Ovary (tissue), 9 donors: ENCODE results near the gene SBF2. TPM values are rescaled to one million over a fixed set of nuclear protein-coding genes. Genes with fewer than 3 reads are reported as not detected.
"Not testable (repeated sequence)": the region's sequence is repeated elsewhere in the genome, so short reads cannot be mapped to it uniquely, and the experiment has no call there.

Experiments used
- DNase-seq, 5 donors: peaks; one replicate each; pipeline ENCODE4 v3.0.0-alpha.2; 2019 to 2020
- H3K27ac ChIP-seq, 2 donors: fragments of 200-600 bp; one replicate each; pipeline versions ENCODE4 v1.5.1 to v1.8.0; 2019 to 2022
- H3K27me3 ChIP-seq: fragments of 200-600 bp; one replicate; pipeline ENCODE4 v1.8.0; 2022
- H3K36me3 ChIP-seq: fragments of 200-600 bp; sonication (generic); one replicate; pipeline ENCODE4 v1.5.1; 2019
- H3K4me1 ChIP-seq: one replicate; pipeline ENCODE4 v1.8.1; 2013; ENCODE audit warnings: mild to moderate bottlenecking, moderate library complexity; ENCODE audit not compliant: insufficient read depth
- H3K4me3 ChIP-seq: fragments of 200-600 bp; sonication (generic); one replicate; pipeline ENCODE4 v1.5.1; 2017
- H3K9me3 ChIP-seq, 2 donors: fragments of 200-600 bp in 1 of 2; sonication (generic) in 1 of 2; one replicate each; pipeline versions ENCODE4 v1.5.1 to v1.8.1; 2013 to 2019; ENCODE audit warnings: mild to moderate bottlenecking in 1 of 2, moderate library complexity in 1 of 2
- EP300 ChIP-seq: sonication (generic); formaldehyde crosslinking; IDR thresholded peaks from one replicate; pipeline ENCODE4 v1.6.1; 2017; ENCODE audit warnings: antibody characterized with exemption
- POLR2A ChIP-seq: fragments of 450-650 bp; IDR thresholded peaks from one replicate; pipeline ENCODE4 v1.6.1; 2017; ENCODE audit warnings: antibody characterized with exemption, mild to moderate bottlenecking, moderate library complexity
- WGBS, 3 donors: extraction: QIAGEN DNeasy Blood & Tissue Kit in 1 of 3; methylation state at CpG; one replicate each; pipeline versions ENCODE4 v1.1.5 to v1.1.7; 2013 to 2017; 5-methylcytosine and 5-hydroxymethylcytosine counted together
- intact Hi-C, 4 donors: fragments of 100-400 bp; cut with DNase I; formaldehyde crosslinking; loops; one replicate each; pipeline versions ENCODE4 v1.11.0 to v1.15.1; 2022 to 2023
- polyA plus RNA-seq, 2 donors: library from polyadenylated mRNA; stranded (reverse); fragments of 200-250 nt in 1 of 2; fragments of 350-450 nt in 1 of 2; fragmentation: Illumina TruSeq in 1 of 2; extraction: RNeasy Lipid Tissue Mini Kit (QIAGEN cat#74804) in 1 of 2; gene quantifications; one replicate each; pipeline ENCODE4 v1.2.3, GENCODE V29; 2013 to 2014
- total RNA-seq, 7 donors: library from RNA; depleted of rRNA in 2 of 7; stranded (reverse); fragments of >200 nt in 2 of 7; fragmentation: NEBNext Ultra II Directional in 3 of 7; extraction: Animal tissue kit (Norgen Biotek cat#: 25700) in 3 of 7; gene quantifications; one replicate each; pipeline versions ENCODE4 v1.1.0 to v1.2.4, GENCODE V29; 2016 to 2023
- TF ChIP-seq, protein P1 (sequence below), 3 donors: fragments of 450-650 bp in 2 of 3; fragments of 200-600 bp in 1 of 3; IDR thresholded peaks; one replicate each; pipeline versions ENCODE4 v1.5.1 to v1.8.0; 2016 to 2022; ENCODE audit warnings: antibody characterized with exemption in 3 of 3, mild to moderate bottlenecking in 1 of 3
- donor health status: DM: no; HTN: no; CAD: no; lungs with moderate emphysema.
- donor health status: DM: no; HTN: no; CAD: no.
- donor health status: Bipolar disorder and iron deficiency.
- donor health status: DM: yes; HTN: yes; CAD: no.
- donor health status: DM: no; HTN: no; CAD: no.
- donor health status: DM: yes; HTN: yes; CAD: no.

Gene SBF2
- total and polyA plus RNA-seq, 9 donors: 27.4 to 77.5 (median 50.8) TPM

- TF ChIP-seq EP300 (no peak), POLR2A (no peak)
- TF ChIP-seq, protein P1, sequence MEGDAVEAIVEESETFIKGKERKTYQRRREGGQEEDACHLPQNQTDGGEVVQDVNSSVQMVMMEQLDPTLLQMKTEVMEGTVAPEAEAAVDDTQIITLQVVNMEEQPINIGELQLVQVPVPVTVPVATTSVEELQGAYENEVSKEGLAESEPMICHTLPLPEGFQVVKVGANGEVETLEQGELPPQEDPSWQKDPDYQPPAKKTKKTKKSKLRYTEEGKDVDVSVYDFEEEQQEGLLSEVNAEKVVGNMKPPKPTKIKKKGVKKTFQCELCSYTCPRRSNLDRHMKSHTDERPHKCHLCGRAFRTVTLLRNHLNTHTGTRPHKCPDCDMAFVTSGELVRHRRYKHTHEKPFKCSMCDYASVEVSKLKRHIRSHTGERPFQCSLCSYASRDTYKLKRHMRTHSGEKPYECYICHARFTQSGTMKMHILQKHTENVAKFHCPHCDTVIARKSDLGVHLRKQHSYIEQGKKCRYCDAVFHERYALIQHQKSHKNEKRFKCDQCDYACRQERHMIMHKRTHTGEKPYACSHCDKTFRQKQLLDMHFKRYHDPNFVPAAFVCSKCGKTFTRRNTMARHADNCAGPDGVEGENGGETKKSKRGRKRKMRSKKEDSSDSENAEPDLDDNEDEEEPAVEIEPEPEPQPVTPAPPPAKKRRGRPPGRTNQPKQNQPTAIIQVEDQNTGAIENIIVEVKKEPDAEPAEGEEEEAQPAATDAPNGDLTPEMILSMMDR (IDR thresholded peaks at IDR 0.05): no peak
- Histone ChIP-seq H3K4me3 (no peak overlapping the region), H3K9me3 (no peaks in the 10 kb centered on the region), H3K27me3 (no peaks in the 10 kb centered on the region), H3K4me1 (peaks cover 2% of the 10 kb centered on the region), H3K36me3 (no peaks in the 10 kb centered on the region), H3K27ac (no peak overlapping the region)
- intact Hi-C loops: no loop called here
- DNase-seq: no peak
- WGBS, 3 donors: 93 to 96% (median 96%) methylated on average over 4 of the region's 4 CpGs
Measured at GRCh38 chr11:10257478-10257877, 36.5 kb downstream of the SBF2 start.

GRCh38 chr11:10255388-10256125 is 38.5 kb downstream of the SBF2 start:
- Histone ChIP-seq H3K27me3 (no peaks in the 10 kb centered on the region), H3K27ac (no peak overlapping the region), H3K4me1 (peaks cover 2% of the 10 kb centered on the region), H3K4me3 (no peak overlapping the region), H3K9me3 (no peaks in the 10 kb centered on the region), H3K36me3 (no peaks in the 10 kb centered on the region)
- no peak for DNase-seq
- 55 to 74% (median 68%) methylated on average over 3 of the region's 3 CpGs for WGBS, 3 donors
- TF ChIP-seq POLR2A: no peak
- TF ChIP-seq, protein P1 (IDR thresholded peaks at IDR 0.05): no peak
- TF ChIP-seq EP300: no peak
- intact Hi-C loops: no loop called here

GRCh38 chr11:10249448-10250131 is 44.4 kb downstream of the SBF2 start:
- DNase-seq, H3K36me3 ChIP-seq, intact Hi-C loops, H3K27me3 ChIP-seq, H3K4me1 ChIP-seq, H3K9me3 ChIP-seq, H3K27ac ChIP-seq, H3K4me3 ChIP-seq: not testable (repeated sequence)
- WGBS, 3 donors: 96 to 97% (median 97%) methylated on average over 2 of the region's 2 CpGs

DNA sequence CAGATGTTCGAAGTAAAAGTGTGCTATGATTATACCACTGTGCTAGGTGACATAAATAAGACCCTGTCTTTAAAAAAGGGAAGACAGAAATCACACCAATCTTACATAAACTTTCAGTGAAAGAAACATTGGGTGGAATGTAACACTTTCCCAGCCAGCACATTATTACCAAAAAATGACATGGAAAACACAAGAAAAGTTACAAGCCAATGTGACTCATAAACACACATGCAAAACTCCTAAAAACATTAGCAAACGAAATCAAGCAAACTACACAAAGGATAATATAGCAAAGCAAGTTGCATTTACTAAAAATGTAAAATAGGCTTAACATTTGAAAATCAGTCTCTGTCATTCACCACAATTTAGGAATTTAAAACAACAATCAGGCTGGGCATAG is 47.0 kb downstream of the SBF2 start:
- H3K4me3 ChIP-seq: no peak overlapping the region
- intact Hi-C loops: no loop called here
- TF ChIP-seq POLR2A: no peak
- TF ChIP-seq EP300: no peak
- TF ChIP-seq, protein P1 (IDR thresholded peaks at IDR 0.05): no peak
- no peaks in the 10 kb centered on the region for H3K27me3 ChIP-seq
- no peaks in the 10 kb centered on the region for H3K9me3 ChIP-seq
- no peak for DNase-seq
- H3K27ac ChIP-seq: no peak overlapping the region
- no peaks in the 10 kb centered on the region for H3K4me1 ChIP-seq
- WGBS, 3 donors: 66 to 81% (median 78%) methylated on average over 2 of the region's 2 CpGs
- H3K36me3 ChIP-seq: no peaks in the 10 kb centered on the region
